Nephron (organoid): ENCODE data around the gene CDK5.

Source experiments
- H3K27ac Mint-ChIP-seq, 3 experiments: 2 replicates each; pipeline ENCODE4 v1.8.0; 2020; ENCODE audit warnings: mixed read lengths in 3 of 3, mild to moderate bottlenecking in 2 of 3, moderate library complexity in 1 of 3
- H3K27me3 Mint-ChIP-seq: 2 replicates; pipeline ENCODE4 v1.8.0; 2021; ENCODE audit warnings: low read depth, mild to moderate bottlenecking, moderate library complexity, mixed read lengths
- H3K36me3 Mint-ChIP-seq: 2 replicates; pipeline ENCODE4 v1.8.0; 2020; ENCODE audit warnings: low read depth, mixed read lengths
- H3K4me1 Mint-ChIP-seq: 2 replicates; pipeline ENCODE4 v1.8.0; 2020; ENCODE audit warnings: mixed read lengths
- H3K4me3 Mint-ChIP-seq, 3 experiments: 2 replicates each; pipeline ENCODE4 v1.8.0; 2020; ENCODE audit warnings: mild to moderate bottlenecking in 3 of 3, mixed read lengths in 3 of 3, moderate library complexity in 2 of 3
- H3K9me3 Mint-ChIP-seq: 2 replicates; pipeline ENCODE4 v1.8.0; 2020; ENCODE audit warnings: mixed read lengths
- CTCF ChIP-seq, 3 experiments: fragments of 200-600 bp; sonication (generic); IDR thresholded peaks; one replicate each; pipeline ENCODE4 v1.5.0; 2021; ENCODE audit warnings: antibody characterized with exemption in 3 of 3; ENCODE audit not compliant: unreplicated experiment in 3 of 3

The CDK5 gene

GRCh38 chr7:151035902-151036301 is 21.8 kb downstream of the CDK5 start:
- Mint-ChIP-seq H3K27ac (no peak overlapping the region), H3K27me3 (no peaks in the 10 kb centered on the region), H3K36me3 (peaks cover 3% of the 10 kb centered on the region), H3K4me1 (peaks cover 16% of the 10 kb centered on the region), H3K9me3 (no peaks in the 10 kb centered on the region), H3K4me3 (no peak overlapping the region)
- TF ChIP-seq CTCF (IDR thresholded peaks at IDR 0.05; ENCODE audit: unreplicated experiment in 3 of 3): no peak

GRCh38 chr7:151035026-151035717 is 22.5 kb downstream of the CDK5 start:
- Mint-ChIP-seq H3K36me3 (peaks cover 3% of the 10 kb centered on the region), H3K27ac (no peak overlapping the region), H3K27me3 (no peaks in the 10 kb centered on the region), H3K9me3 (no peaks in the 10 kb centered on the region), H3K4me1 (peaks cover 16% of the 10 kb centered on the region), H3K4me3 (no peak overlapping the region)
- TF ChIP-seq CTCF (IDR thresholded peaks at IDR 0.05; ENCODE audit: unreplicated experiment in 3 of 3): no peak

- no peak overlapping the region for H3K4me3 Mint-ChIP-seq
- H3K9me3 Mint-ChIP-seq: no peaks in the 10 kb centered on the region
- H3K4me1 Mint-ChIP-seq: peaks cover 9% of the 10 kb centered on the region
- TF ChIP-seq CTCF (IDR thresholded peaks at IDR 0.05; ENCODE audit: unreplicated experiment in 3 of 3): no peak
- no peak overlapping the region for H3K27ac Mint-ChIP-seq
- H3K27me3 Mint-ChIP-seq: no peaks in the 10 kb centered on the region
- H3K36me3 Mint-ChIP-seq: peaks cover 3% of the 10 kb centered on the region
Observed at GRCh38 chr7:151034312-151035025, 23.2 kb downstream of the CDK5 start.

GRCh38 chr7:151033864-151034249 is 23.8 kb downstream of the CDK5 start:
- Mint-ChIP-seq H3K9me3 (no peaks in the 10 kb centered on the region), H3K36me3 (peaks cover 3% of the 10 kb centered on the region), H3K27ac (no peak overlapping the region), H3K4me1 (peaks cover 6% of the 10 kb centered on the region), H3K4me3 (no peak overlapping the region), H3K27me3 (no peaks in the 10 kb centered on the region)
- no peak for TF ChIP-seq CTCF (IDR thresholded peaks at IDR 0.05; ENCODE audit: unreplicated experiment in 3 of 3)

GRCh38 chr7:151032936-151033863 is 24.5 kb downstream of the CDK5 start:
- no peak overlapping the region for H3K27ac Mint-ChIP-seq
- no peaks in the 10 kb centered on the region for H3K27me3 Mint-ChIP-seq
- H3K36me3 Mint-ChIP-seq: peaks cover 6% of the 10 kb centered on the region
- H3K4me1 Mint-ChIP-seq: peaks cover 7% of the 10 kb centered on the region
- no peak for TF ChIP-seq CTCF (IDR thresholded peaks at IDR 0.05; ENCODE audit: unreplicated experiment in 3 of 3)
- H3K9me3 Mint-ChIP-seq: no peaks in the 10 kb centered on the region
- no peak overlapping the region for H3K4me3 Mint-ChIP-seq
